Mesenchymal stem cell (in vitro differentiated cells and primary cell): ENCODE measurements around the gene UPB1.

Source experiments
- DNase-seq: peaks from one replicate; pipeline ENCODE4 v3.0.0-alpha.2; 2013
- H2AFZ ChIP-seq: one replicate; pipeline ENCODE4 v1.6.1; 2013; ENCODE audit warnings: low read depth, mild to moderate bottlenecking, control low read depth, inconsistent platforms, low read length, moderate library complexity
- H2AK5ac ChIP-seq: 2 replicates; pipeline ENCODE4 v1.6.1; 2013; ENCODE audit warnings: low read length, moderate library complexity, mild to moderate bottlenecking, inconsistent platforms; ENCODE audit not compliant: severe bottlenecking
- H2BK120ac ChIP-seq: one replicate; pipeline ENCODE4 v1.6.1; 2013; ENCODE audit warnings: low read depth, mild to moderate bottlenecking, inconsistent platforms, low read length, moderate library complexity
- H2BK12ac ChIP-seq, 2 experiments: one replicate each; pipeline ENCODE4 v1.6.1; 2013; ENCODE audit warnings: inconsistent platforms in 2 of 2, low read length in 2 of 2, mild to moderate bottlenecking in 2 of 2, moderate library complexity in 2 of 2, control low read depth in 1 of 2
- H2BK15ac ChIP-seq: one replicate; pipeline ENCODE4 v1.6.1; 2013; ENCODE audit warnings: mild to moderate bottlenecking, low read depth, inconsistent platforms; ENCODE audit not compliant: poor library complexity, severe bottlenecking
- H2BK5ac ChIP-seq: 2 replicates; pipeline ENCODE4 v1.6.1; 2013; ENCODE audit warnings: low read depth, mild to moderate bottlenecking, low read length, control low read depth, inconsistent platforms; ENCODE audit not compliant: poor library complexity, severe bottlenecking
- H3K14ac ChIP-seq, 2 experiments: one replicate each; pipeline ENCODE4 v1.6.1; 2013; ENCODE audit warnings: inconsistent platforms in 2 of 2, low read length in 2 of 2, control low read depth in 1 of 2, mild to moderate bottlenecking in 1 of 2, moderate library complexity in 1 of 2
- H3K18ac ChIP-seq, 2 experiments: one replicate each; pipeline ENCODE4 v1.6.1; 2013; ENCODE audit warnings: inconsistent platforms in 2 of 2, low read length in 2 of 2, control low read depth in 1 of 2, low read depth in 1 of 2, mild to moderate bottlenecking in 1 of 2
- H3K23ac ChIP-seq, 2 experiments: one replicate each; pipeline ENCODE4 v1.6.1; 2013; ENCODE audit warnings: inconsistent platforms in 2 of 2, low read length in 2 of 2, mild to moderate bottlenecking in 2 of 2, moderate library complexity in 2 of 2, control low read depth in 1 of 2
- H3K27ac ChIP-seq: 2 replicates; pipeline ENCODE4 v1.5.1; 2013; ENCODE audit warnings: mild to moderate bottlenecking, moderate library complexity, low read length, control low read depth, inconsistent platforms; ENCODE audit not compliant: poor library complexity, severe bottlenecking
- H3K27me3 ChIP-seq, 2 experiments: 2 replicates each; pipeline versions ENCODE4 v1.6.1 to v1.7.0; 2013; ENCODE audit warnings: low read length in 2 of 2, mild to moderate bottlenecking in 2 of 2, moderate library complexity in 2 of 2, control low read depth in 1 of 2, inconsistent platforms in 1 of 2; ENCODE audit not compliant: control insufficient read depth in 1 of 2, insufficient read depth in 1 of 2
- H3K36me3 ChIP-seq, 2 experiments: 2 replicates each; pipeline versions ENCODE4 v1.6.1 to v1.7.0; 2013; ENCODE audit warnings: low read length in 2 of 2, control low read depth in 1 of 2, inconsistent platforms in 1 of 2, low read depth in 1 of 2, mild to moderate bottlenecking in 1 of 2; ENCODE audit not compliant: insufficient read depth in 2 of 2, control insufficient read depth in 1 of 2
- H3K4ac ChIP-seq, 2 experiments: one replicate each; pipeline ENCODE4 v1.6.1; 2013; ENCODE audit warnings: inconsistent platforms in 2 of 2, low read length in 2 of 2, mild to moderate bottlenecking in 2 of 2, moderate library complexity in 2 of 2, control low read depth in 1 of 2, low read depth in 1 of 2
- H3K4me1 ChIP-seq: 2 replicates; pipeline ENCODE4 v1.6.1; 2013; ENCODE audit warnings: low read depth, low read length, control low read depth; ENCODE audit not compliant: control insufficient read depth, insufficient read depth
- H3K4me2 ChIP-seq: 2 replicates; pipeline ENCODE4 v1.6.1; 2013; ENCODE audit warnings: low read length, mild to moderate bottlenecking, inconsistent platforms; ENCODE audit not compliant: poor library complexity, severe bottlenecking
- H3K4me3 ChIP-seq, 2 experiments: 2 replicates each; pipeline versions ENCODE4 v1.5.1 to v1.7.0; 2013; ENCODE audit warnings: low read length in 2 of 2, mild to moderate bottlenecking in 2 of 2, control low read depth in 1 of 2, low read depth in 1 of 2; ENCODE audit not compliant: insufficient read depth in 1 of 2
- H3K79me1 ChIP-seq: replicated peaks from 2 replicates; pipeline ENCODE4 v1.6.1; 2013; ENCODE audit warnings: mild to moderate bottlenecking, control low read depth, low read length, inconsistent platforms; ENCODE audit not compliant: poor library complexity, severe bottlenecking
- H3K9ac ChIP-seq: 2 replicates; pipeline ENCODE4 v1.7.0; 2013; ENCODE audit warnings: mild to moderate bottlenecking, low read length, moderate library complexity
- H3K9me3 ChIP-seq: 2 replicates; pipeline ENCODE4 v1.7.0; 2013; ENCODE audit warnings: mild to moderate bottlenecking, low read length; ENCODE audit not compliant: control insufficient read depth
- H4K8ac ChIP-seq: one replicate; pipeline ENCODE4 v1.6.1; 2013; ENCODE audit warnings: inconsistent platforms, mild to moderate bottlenecking, low read length, moderate library complexity
- H4K91ac ChIP-seq: one replicate; pipeline ENCODE4 v1.6.1; 2013; ENCODE audit warnings: mild to moderate bottlenecking, low read length, inconsistent platforms
- WGBS: methylation state at CpG from one replicate; pipeline ENCODE4 v1.1.7; 2013; ENCODE audit warnings: mixed read lengths; 5-methylcytosine and 5-hydroxymethylcytosine counted together

UPB1 gene

DNA sequence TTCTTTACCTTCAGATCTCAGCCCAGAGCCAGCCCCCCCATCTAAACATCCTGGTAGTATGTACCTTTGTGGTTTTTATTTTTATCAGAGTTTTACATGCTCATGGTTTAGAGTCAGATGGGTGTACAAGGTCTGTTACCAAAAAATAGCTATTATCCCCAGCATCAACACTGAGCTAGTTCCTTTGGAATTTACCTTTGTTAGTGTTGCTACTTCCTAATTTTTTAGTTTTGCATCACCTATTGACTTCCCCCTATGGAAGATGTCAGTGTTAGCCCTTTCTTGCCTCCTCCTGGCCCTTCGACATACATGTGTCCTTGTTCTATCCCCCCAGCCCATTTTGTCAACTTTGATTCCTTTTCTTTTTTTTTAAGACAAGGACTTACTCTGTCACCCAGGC is 7.4 kb downstream of the UPB1 start:
- 86% methylated on average over 1 of the region's 1 CpG for WGBS
- no peak overlapping the region for H4K8ac ChIP-seq
- H3K4me3 ChIP-seq = no peak overlapping the region
- H3K4me2 ChIP-seq = no peak overlapping the region
- H3K79me1 ChIP-seq = no peaks in the 10 kb centered on the region
- peaks cover 7% of the 10 kb centered on the region for H3K4me1 ChIP-seq
- no peak overlapping the region for H2AFZ ChIP-seq
- no peak overlapping the region for H3K18ac ChIP-seq
- H3K27me3 ChIP-seq = peaks cover 4 to 12% of the 10 kb centered on the region in 2 experiments
- H2BK120ac ChIP-seq = no peak overlapping the region
- no peak overlapping the region for H2BK5ac ChIP-seq
- H4K91ac ChIP-seq = no peak overlapping the region
- no peak overlapping the region for H2BK15ac ChIP-seq
- no peak for DNase-seq
- no peaks in the 10 kb centered on the region for H3K36me3 ChIP-seq
- no peak overlapping the region for H2BK12ac ChIP-seq
- no peaks in the 10 kb centered on the region for H3K9me3 ChIP-seq
- no peak overlapping the region for H3K4ac ChIP-seq
- H3K14ac ChIP-seq = no peak overlapping the region
- H3K27ac ChIP-seq = no peak overlapping the region
- H3K9ac ChIP-seq = no peak overlapping the region
- H2AK5ac ChIP-seq = no peak overlapping the region
- no peak overlapping the region for H3K23ac ChIP-seq

DNA sequence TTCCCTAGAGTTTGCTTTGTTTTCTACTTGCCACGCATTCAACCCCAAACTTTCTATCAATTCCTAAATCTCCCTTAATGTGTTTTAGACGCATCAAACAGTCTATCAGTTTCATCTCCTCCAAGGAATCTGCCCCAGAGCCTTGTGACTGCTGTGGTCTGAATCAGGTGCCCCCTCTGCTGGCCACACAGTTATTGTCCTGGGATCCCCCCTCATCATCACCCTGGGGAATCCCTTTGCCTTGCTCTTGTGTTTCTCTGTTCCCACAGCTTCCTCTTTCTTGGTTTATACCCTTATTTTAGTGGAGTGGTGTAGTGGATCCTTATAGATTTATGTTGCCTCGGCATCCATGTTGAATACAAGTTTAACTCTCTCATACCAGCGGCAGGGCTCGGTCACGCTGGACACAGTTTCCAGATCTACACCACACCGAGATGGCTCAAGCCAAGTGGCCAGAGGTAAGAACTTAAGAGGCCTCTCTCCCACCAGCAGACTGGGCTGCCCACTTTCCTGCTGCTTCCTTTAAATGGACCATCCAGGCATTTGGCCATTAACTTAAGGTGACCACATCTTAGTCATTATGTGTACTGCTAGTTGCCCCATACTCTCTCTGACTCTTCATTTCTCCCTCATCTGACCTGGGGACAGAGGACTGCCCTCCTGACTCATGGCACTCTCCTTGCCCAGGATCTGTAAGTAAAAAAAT is 8.2 kb downstream of the UPB1 start:
- Histone ChIP-seq H4K91ac (no peak overlapping the region), H3K27me3 (peaks cover 4 to 8% of the 10 kb centered on the region in 2 experiments), H3K4me1 (peaks cover 7% of the 10 kb centered on the region), H3K4ac (no peak overlapping the region), H2BK120ac (no peak overlapping the region), H2AFZ (no peak overlapping the region), H3K36me3 (no peaks in the 10 kb centered on the region), H3K9me3 (no peaks in the 10 kb centered on the region), H3K4me3 (no peak overlapping the region), H3K79me1 (no peaks in the 10 kb centered on the region), H3K27ac (no peak overlapping the region), H2BK5ac (no peak overlapping the region), H3K18ac (no peak overlapping the region), H4K8ac (no peak overlapping the region), H2AK5ac (no peak overlapping the region), H3K23ac (no peak overlapping the region), H2BK12ac (no peak overlapping the region), H3K14ac (no peak overlapping the region), H2BK15ac (no peak overlapping the region), H3K9ac (no peak overlapping the region), H3K4me2 (no peak overlapping the region)
- WGBS = 77% methylated on average over 7 of the region's 7 CpGs
- DNase-seq = peak; percentile 72

DNA sequence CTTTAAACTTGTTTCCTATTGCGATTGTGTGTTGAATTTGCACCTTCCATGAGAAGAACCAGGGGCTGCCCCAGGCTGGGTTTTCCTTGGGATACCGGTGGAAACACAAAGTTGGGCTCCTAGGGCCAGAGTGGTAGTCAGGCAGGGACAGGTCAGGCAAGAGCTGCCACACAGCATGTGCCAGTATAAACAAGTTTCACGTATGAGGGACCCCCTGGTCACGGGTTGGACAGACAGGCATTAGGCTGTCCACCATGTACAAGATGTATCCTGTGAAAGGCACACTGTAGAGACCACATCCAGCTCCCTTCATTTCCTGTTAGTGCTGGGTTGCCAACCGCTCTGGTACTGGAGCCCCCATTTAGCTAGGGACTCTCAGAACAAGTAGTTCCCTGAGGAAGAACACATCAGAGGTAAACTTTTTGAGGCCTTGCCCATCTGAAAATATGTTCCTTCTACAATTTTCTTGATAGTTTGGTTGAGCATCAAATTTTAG is 8.8 kb downstream of the UPB1 start:
- no peak overlapping the region for H3K4me2 ChIP-seq
- no peak overlapping the region for H4K8ac ChIP-seq
- H2AK5ac ChIP-seq = no peak overlapping the region
- H3K18ac ChIP-seq = no peak overlapping the region
- no peak overlapping the region for H2BK15ac ChIP-seq
- H3K36me3 ChIP-seq = no peaks in the 10 kb centered on the region
- DNase-seq = no peak
- H3K27ac ChIP-seq = no peak overlapping the region
- H3K9me3 ChIP-seq = no peaks in the 10 kb centered on the region
- no peak overlapping the region for H4K91ac ChIP-seq
- no peak overlapping the region for H2BK5ac ChIP-seq
- 92% methylated on average over 5 of the region's 5 CpGs for WGBS
- no peak overlapping the region for H3K9ac ChIP-seq
- no peak overlapping the region for H2AFZ ChIP-seq
- H3K4me3 ChIP-seq = no peak overlapping the region
- no peak overlapping the region for H3K4ac ChIP-seq
- H3K27me3 ChIP-seq = peaks cover 0 to 8% of the 10 kb centered on the region in 2 experiments
- H3K23ac ChIP-seq = no peak overlapping the region
- H3K79me1 ChIP-seq = no peaks in the 10 kb centered on the region
- H3K14ac ChIP-seq = no peak overlapping the region
- no peak overlapping the region for H2BK12ac ChIP-seq
- no peak overlapping the region for H2BK120ac ChIP-seq
- peaks cover 7% of the 10 kb centered on the region for H3K4me1 ChIP-seq

DNA sequence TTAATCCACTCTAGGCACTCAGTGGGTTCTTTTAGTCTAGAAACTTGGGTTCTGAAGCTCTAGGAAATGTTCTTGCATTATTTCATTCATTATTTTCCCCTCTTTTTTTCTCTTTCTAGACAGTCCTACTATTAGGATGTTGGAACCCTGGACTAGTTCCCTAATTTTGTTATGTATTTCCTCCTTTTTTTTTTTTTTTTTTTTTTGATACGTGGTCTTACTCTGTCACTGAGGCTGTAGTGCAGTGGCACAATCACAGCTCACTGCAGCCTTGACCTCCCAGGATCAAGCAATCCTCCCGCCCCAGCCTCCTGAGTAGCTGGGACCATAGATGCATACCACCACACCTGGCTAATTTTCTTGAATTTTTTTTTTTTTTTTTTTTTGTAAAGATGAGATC is 9.4 kb downstream of the UPB1 start:
- peaks cover 7% of the 10 kb centered on the region for H3K4me1 ChIP-seq
- H3K23ac ChIP-seq = no peak overlapping the region
- no peaks in the 10 kb centered on the region for H3K79me1 ChIP-seq

More for the DNA sequence above, 9.4 kb downstream of the UPB1 start:
- Histone ChIP-seq H2BK120ac (no peak overlapping the region), H2BK12ac (no peak overlapping the region), H3K9ac (no peak overlapping the region), H2AFZ (no peak overlapping the region), H3K18ac (no peak overlapping the region), H3K4me3 (no peak overlapping the region), H4K91ac (no peak overlapping the region), H3K4ac (no peak overlapping the region), H3K14ac (no peak overlapping the region), H2BK15ac (no peak overlapping the region), H2BK5ac (no peak overlapping the region), H2AK5ac (no peak overlapping the region), H3K9me3 (no peaks in the 10 kb centered on the region), H3K4me2 (no peak overlapping the region), H4K8ac (no peak overlapping the region), H3K27me3 (peaks cover 0 to 6% of the 10 kb centered on the region in 2 experiments), H3K36me3 (no peaks in the 10 kb centered on the region), H3K27ac (no peak overlapping the region)
- no peak for DNase-seq
- WGBS = no CpG with 5 or more reads among the region's 2 CpGs
